Natural killer cell treated with Interleukin-12 subunit alpha and Interleukin-12 subunit beta and Interleukin-15 and Interleukin-18, amount 100 ng/mL, for 72 hours (primary cell): ENCODE measurements around the gene LGMN. TPM values are rescaled to one million over a fixed set of nuclear protein-coding genes. Genes with fewer than 3 reads are reported as not detected.

Experiments
- ATAC-seq, 2 donors: fragments of 150-1000 bp; cut with Tn5 transposase in 1 of 2; sonication (Bioruptor Pico), chemical (Tn5 transposase) in 1 of 2; 2 replicates each; pipeline ENCODE4 v1.10.0; 2021
- DNase-seq: peaks from one replicate; pipeline ENCODE4 v3.0.0; 2022; ENCODE audit warnings: low spot score
- H3K27ac Mint-ChIP-seq, 2 donors: 1 replicate in 1 of 2; 2 replicates in 1 of 2; pipeline ENCODE4 v1.8.0; 2022; ENCODE audit warnings: mixed read lengths in 2 of 2, mild to moderate bottlenecking in 1 of 2, moderate library complexity in 1 of 2
- H3K27me3 Mint-ChIP-seq, 2 donors: 1 replicate in 1 of 2; 2 replicates in 1 of 2; pipeline ENCODE4 v1.8.0; 2022; ENCODE audit warnings: mixed read lengths in 2 of 2
- H3K36me3 Mint-ChIP-seq: one replicate; pipeline ENCODE4 v1.8.0; 2022; ENCODE audit warnings: mixed read lengths
- H3K4me1 Mint-ChIP-seq, 2 donors: 1 replicate in 1 of 2; 2 replicates in 1 of 2; pipeline ENCODE4 v1.8.0; 2022; ENCODE audit warnings: low read depth in 2 of 2, mixed read lengths in 2 of 2, mild to moderate bottlenecking in 1 of 2
- H3K4me3 Mint-ChIP-seq: one replicate; pipeline ENCODE4 v1.8.0; 2022; ENCODE audit warnings: mixed read lengths
- H3K9me3 Mint-ChIP-seq: 2 replicates; pipeline ENCODE4 v1.8.0; 2022; ENCODE audit warnings: mixed read lengths
- total RNA-seq, 2 donors: library from RNA; stranded (reverse); gene quantifications; one replicate each; pipeline ENCODE4 v1.2.3, GENCODE V29; 2022

The LGMN gene
- total RNA-seq, 2 donors from 2014 or later, result not detected

- ATAC-seq, result no peak
- H3K36me3 Mint-ChIP-seq, result peaks cover 41% of the 10 kb centered on the region
- no peak for DNase-seq
- no peaks in the 10 kb centered on the region for H3K27me3 Mint-ChIP-seq
- H3K4me1 Mint-ChIP-seq, result peaks cover 71 to 83% of the 10 kb centered on the region in 2 donors
- H3K27ac Mint-ChIP-seq, result peak overlapping the region; percentile 95 to 99
- H3K4me3 Mint-ChIP-seq, result no peak overlapping the region
- H3K9me3 Mint-ChIP-seq, result no peaks in the 10 kb centered on the region
These were observed 87.9 kb downstream of the LGMN start for GRCh38 chr14:92660571-92660970.

GRCh38 chr14:92659765-92660561, 88.5 kb downstream of the LGMN start:
- ATAC-seq, result peak; percentile 65 to 68
- no peak overlapping the region for H3K4me3 Mint-ChIP-seq
- H3K27me3 Mint-ChIP-seq, result no peaks in the 10 kb centered on the region
- peak overlapping the region; percentile 95 to 99 for H3K27ac Mint-ChIP-seq
- no peak for DNase-seq
- peaks cover 44% of the 10 kb centered on the region for H3K36me3 Mint-ChIP-seq
- H3K9me3 Mint-ChIP-seq, result no peaks in the 10 kb centered on the region
- H3K4me1 Mint-ChIP-seq, result peaks cover 74 to 84% of the 10 kb centered on the region in 2 donors

- DNase-seq (no peak), ATAC-seq (no peak)
- Mint-ChIP-seq H3K4me1 (peaks cover 79 to 82% of the 10 kb centered on the region in 2 donors), H3K9me3 (no peaks in the 10 kb centered on the region), H3K4me3 (peak overlapping the region; percentile 58), H3K36me3 (peaks cover 42% of the 10 kb centered on the region), H3K27me3 (no peaks in the 10 kb centered on the region), H3K27ac (peak overlapping the region; percentile 95 to 99)
These were observed 89.7 kb downstream of the LGMN start for GRCh38 chr14:92658684-92659083.

GRCh38 chr14:92658160-92658559, 90.3 kb downstream of the LGMN start:
- Mint-ChIP-seq H3K36me3 (peaks cover 44% of the 10 kb centered on the region), H3K4me3 (peak overlapping the region; percentile 58), H3K27ac (peak overlapping the region; percentile 95 to 99), H3K9me3 (no peaks in the 10 kb centered on the region), H3K27me3 (no peaks in the 10 kb centered on the region), H3K4me1 (peaks cover 83 to 85% of the 10 kb centered on the region in 2 donors)
- ATAC-seq (no peak), DNase-seq (no peak)

GRCh38 chr14:92657457-92658142, 90.8 kb downstream of the LGMN start:
- Mint-ChIP-seq H3K27ac (peak overlapping the region; percentile 95 to 99), H3K36me3 (peaks cover 40% of the 10 kb centered on the region), H3K4me1 (peaks cover 81 to 82% of the 10 kb centered on the region in 2 donors), H3K27me3 (no peaks in the 10 kb centered on the region), H3K9me3 (no peaks in the 10 kb centered on the region), H3K4me3 (peak overlapping the region; percentile 58)
- ATAC-seq (no peak), DNase-seq (no peak)

GRCh38 chr14:92656306-92657081, 91.9 kb downstream of the LGMN start:
- peaks cover 33% of the 10 kb centered on the region for H3K36me3 Mint-ChIP-seq
- H3K27me3 Mint-ChIP-seq, result no peaks in the 10 kb centered on the region
- H3K9me3 Mint-ChIP-seq, result no peaks in the 10 kb centered on the region
- DNase-seq, result no peak
- ATAC-seq, result no peak
- H3K4me1 Mint-ChIP-seq, result peaks cover 79 to 81% of the 10 kb centered on the region in 2 donors
- H3K27ac Mint-ChIP-seq, result peak overlapping the region; percentile 95 to 99
- H3K4me3 Mint-ChIP-seq, result peak overlapping the region; percentile 79

GRCh38 chr14:92655419-92656201, 92.8 kb downstream of the LGMN start:
- Mint-ChIP-seq H3K4me3 (peak overlapping the region; percentile 79), H3K4me1 (peaks cover 81 to 88% of the 10 kb centered on the region in 2 donors), H3K27me3 (no peaks in the 10 kb centered on the region), H3K36me3 (peaks cover 26% of the 10 kb centered on the region), H3K27ac (peak overlapping the region; percentile 95 to 99), H3K9me3 (no peaks in the 10 kb centered on the region)
- DNase-seq, result no peak
- no peak for ATAC-seq

- Mint-ChIP-seq H3K27me3 (no peaks in the 10 kb centered on the region), H3K4me1 (peaks cover 80 to 93% of the 10 kb centered on the region in 2 donors), H3K27ac (peak overlapping the region; percentile 95 to 99), H3K9me3 (no peaks in the 10 kb centered on the region), H3K4me3 (peak overlapping the region; percentile 94), H3K36me3 (peaks cover 26% of the 10 kb centered on the region)
- DNase-seq (no peak), ATAC-seq (no peak)
These were observed 94.1 kb downstream of the LGMN start for GRCh38 chr14:92654239-92654901.

Other genes with a start within 250 kb of the LGMN start
- 100 to 1,000 TPM; 151 to 202 TPM for gene RIN3, start 234.8 kb downstream of the LGMN start, total RNA-seq
- gene GOLGA5, start 45.7 kb upstream of the LGMN start, total RNA-seq, result 10 to 100 TPM; 21.0 to 24.2 TPM
- not detected for gene CHGA, start 174.5 kb upstream of the LGMN start, total RNA-seq